GM06990 (cell line): Measurements from ENCODE around the gene FBN2.
"Not testable (repeated sequence)": the region's sequence is repeated elsewhere in the genome, so short reads cannot be mapped to it uniquely, and the experiment has no call there.

Experiments used
- DNase-seq: peaks from one replicate; pipeline ENCODE4 v3.0.0-alpha.2; 2011; ENCODE audit not compliant: insufficient read length; ENCODE audit errors: extremely low read depth
- H3K27me3 ChIP-seq: replicated peaks from 2 replicates; pipeline ENCODE4 v1.6.0; 2011; ENCODE audit warnings: low read length; ENCODE audit not compliant: control insufficient read depth, insufficient read depth
- H3K36me3 ChIP-seq: 2 replicates; pipeline ENCODE4 v1.5.1; 2011; ENCODE audit warnings: low read length; ENCODE audit not compliant: control insufficient read depth, insufficient read depth
- H3K4me3 ChIP-seq: replicated peaks from 2 replicates; pipeline ENCODE4 v1.5.1; 2011; ENCODE audit warnings: low read depth, mild to moderate bottlenecking, control low read depth, low read length
- TF ChIP-seq, protein P1 (sequence below): IDR thresholded peaks from 2 replicates; pipeline ENCODE4 v1.5.1; 2011; ENCODE audit warnings: low read length, control low read depth, mild to moderate bottlenecking, inconsistent platforms; ENCODE audit not compliant: insufficient read depth, poor library complexity, severe bottlenecking

Gene FBN2

DNA sequence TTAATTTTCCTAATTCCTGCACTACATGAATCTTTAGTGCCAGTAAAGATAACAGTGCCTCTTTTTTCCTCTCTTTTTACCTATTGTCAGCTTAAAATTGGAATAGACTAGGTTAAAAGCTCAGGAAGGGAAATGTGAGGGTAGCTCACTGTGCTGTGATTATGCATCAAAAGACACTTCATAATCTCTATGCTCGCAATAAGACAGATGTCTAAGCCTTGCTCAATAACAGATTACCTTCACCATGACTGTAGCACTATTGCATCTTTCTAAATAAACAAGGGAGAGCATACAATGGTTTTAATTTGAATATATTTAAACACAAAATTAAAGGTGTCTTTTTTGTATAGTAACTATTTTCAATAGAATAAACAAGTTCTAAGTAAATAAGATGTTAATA lies 130.1 kb downstream of the FBN2 start:
- DNase-seq = no peak
- TF ChIP-seq, protein P1, sequence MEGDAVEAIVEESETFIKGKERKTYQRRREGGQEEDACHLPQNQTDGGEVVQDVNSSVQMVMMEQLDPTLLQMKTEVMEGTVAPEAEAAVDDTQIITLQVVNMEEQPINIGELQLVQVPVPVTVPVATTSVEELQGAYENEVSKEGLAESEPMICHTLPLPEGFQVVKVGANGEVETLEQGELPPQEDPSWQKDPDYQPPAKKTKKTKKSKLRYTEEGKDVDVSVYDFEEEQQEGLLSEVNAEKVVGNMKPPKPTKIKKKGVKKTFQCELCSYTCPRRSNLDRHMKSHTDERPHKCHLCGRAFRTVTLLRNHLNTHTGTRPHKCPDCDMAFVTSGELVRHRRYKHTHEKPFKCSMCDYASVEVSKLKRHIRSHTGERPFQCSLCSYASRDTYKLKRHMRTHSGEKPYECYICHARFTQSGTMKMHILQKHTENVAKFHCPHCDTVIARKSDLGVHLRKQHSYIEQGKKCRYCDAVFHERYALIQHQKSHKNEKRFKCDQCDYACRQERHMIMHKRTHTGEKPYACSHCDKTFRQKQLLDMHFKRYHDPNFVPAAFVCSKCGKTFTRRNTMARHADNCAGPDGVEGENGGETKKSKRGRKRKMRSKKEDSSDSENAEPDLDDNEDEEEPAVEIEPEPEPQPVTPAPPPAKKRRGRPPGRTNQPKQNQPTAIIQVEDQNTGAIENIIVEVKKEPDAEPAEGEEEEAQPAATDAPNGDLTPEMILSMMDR = no peak
- Histone ChIP-seq H3K27me3 (no peaks in the 10 kb centered on the region), H3K4me3 (no peak overlapping the region), H3K36me3 (no peaks in the 10 kb centered on the region)

DNA sequence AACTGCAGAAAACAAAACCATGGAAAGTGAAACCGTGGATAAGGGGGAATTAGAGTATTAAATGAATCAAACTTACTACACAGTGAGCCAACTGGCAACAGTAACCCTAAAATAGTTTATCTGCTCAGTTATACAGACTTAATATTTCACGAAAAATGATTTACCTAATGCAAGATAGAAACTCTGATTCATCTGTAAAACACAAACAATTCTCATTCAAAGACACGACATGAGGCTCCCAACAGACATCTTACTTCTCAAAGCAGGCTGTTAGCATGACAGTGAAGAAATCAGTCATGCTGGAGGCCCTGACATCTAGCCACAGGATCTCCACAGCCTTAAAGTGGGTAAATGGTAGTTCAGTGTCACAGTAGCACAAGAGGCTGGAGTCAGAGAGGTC lies 131.2 kb downstream of the FBN2 start:
- no peaks in the 10 kb centered on the region for H3K36me3 ChIP-seq
- H3K27me3 ChIP-seq = no peaks in the 10 kb centered on the region
- TF ChIP-seq, protein P1 = no peak
- DNase-seq = no peak
- H3K4me3 ChIP-seq = no peak overlapping the region

DNA sequence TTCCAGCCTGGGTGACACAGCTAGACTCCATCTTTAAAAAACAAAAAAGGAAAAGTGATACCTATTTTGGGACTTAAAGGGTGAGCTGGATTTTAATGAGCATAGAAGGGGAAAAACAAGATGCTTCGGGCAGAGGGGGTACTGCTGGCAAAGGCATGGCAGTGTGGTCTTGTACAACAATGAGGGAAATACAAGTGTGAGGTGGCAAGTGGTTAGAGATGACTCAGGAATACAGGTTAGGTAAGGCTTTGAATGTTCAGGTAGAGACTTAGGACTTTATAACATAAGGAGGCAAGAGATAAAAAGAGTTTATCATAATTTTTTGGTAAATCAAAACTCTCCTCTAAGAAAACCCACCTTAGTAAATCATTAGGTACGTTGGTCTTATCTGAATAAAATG lies 132.9 kb downstream of the FBN2 start:
- H3K27me3 ChIP-seq = no peaks in the 10 kb centered on the region
- no peak overlapping the region for H3K4me3 ChIP-seq
- TF ChIP-seq, protein P1 = no peak
- no peak for DNase-seq
- no peaks in the 10 kb centered on the region for H3K36me3 ChIP-seq

DNA sequence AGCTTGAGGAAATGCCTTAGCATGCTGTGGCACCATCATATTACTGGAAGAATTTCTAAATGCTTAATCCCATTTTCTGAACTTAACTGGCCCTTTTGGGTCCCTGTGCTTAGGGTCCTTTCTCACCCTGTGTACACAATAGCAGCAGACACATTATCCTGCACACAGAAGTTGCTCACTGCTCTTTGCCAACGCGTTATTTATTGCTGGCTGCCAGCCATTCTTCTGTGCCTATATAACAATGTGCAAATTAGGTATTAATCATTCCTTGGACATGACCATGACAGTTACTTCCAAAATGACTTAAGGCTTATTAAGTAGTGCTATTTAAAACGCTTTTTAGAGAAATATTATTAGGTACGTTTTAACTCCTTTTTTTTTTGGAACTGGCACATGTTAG lies 134.7 kb downstream of the FBN2 start:
- Histone ChIP-seq H3K27me3 (no peaks in the 10 kb centered on the region), H3K4me3 (no peak overlapping the region), H3K36me3 (no peaks in the 10 kb centered on the region)
- TF ChIP-seq, protein P1 = no peak
- DNase-seq = no peak

DNA sequence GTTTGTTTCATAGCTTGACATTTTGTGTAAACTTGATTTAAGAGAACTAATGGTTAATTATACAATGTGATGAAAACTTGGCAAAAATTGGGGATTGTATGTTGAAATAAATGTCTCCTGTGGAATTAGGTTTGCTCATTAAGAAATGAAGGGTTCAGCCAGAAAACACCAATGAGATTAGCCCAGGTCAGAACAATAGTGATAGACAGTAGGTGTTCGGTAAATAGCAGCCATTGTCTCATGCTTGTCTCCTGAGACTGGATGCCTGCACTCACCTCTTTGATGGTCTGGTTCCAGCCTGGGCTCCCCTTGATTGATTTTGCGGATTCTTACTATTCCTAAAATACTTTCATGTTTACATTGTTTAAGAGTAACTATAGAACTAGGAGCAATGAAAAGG lies 135.5 kb downstream of the FBN2 start:
- TF ChIP-seq, protein P1 = no peak
- DNase-seq = no peak
- H3K36me3 ChIP-seq = no peaks in the 10 kb centered on the region
- H3K4me3 ChIP-seq = no peak overlapping the region
- H3K27me3 ChIP-seq = no peaks in the 10 kb centered on the region

DNA sequence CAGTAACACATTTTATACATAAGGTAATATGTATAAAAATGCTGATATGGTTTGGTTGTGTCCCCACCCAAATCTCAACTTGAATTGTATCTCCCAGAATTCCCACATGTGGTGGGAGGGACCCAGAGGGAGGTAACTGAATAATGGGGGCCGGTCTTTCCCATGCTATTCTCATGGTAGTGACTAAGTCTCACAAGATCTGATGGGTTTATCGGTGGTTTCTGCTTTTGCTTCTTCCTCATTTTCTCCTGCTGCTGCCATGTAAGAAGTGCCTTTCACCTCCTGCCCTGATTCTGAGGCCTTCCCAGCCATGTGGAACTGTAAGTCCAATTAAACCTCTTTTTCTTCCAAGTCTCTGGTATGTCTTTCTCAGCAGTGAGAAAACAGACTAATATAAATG lies 137.3 kb downstream of the FBN2 start:
- H3K36me3 ChIP-seq, H3K4me3 ChIP-seq, H3K27me3 ChIP-seq, DNase-seq: not testable (repeated sequence)
